ENCODE results near the gene SNRNP25.
A peak's percentile ranks its signal among the peaks of the same experiment; 100 is the strongest.

Gene SNRNP25

GRCh38 chr16:77807-78443, 24.3 kb downstream of the SNRNP25 start, which contains the start of gene MPG (continued):
- TF ChIP-seq ZNF558 (tag by site-specific recombination; IDR thresholded peaks at IDR 0.05), result no peak
- TF ChIP-seq PRDM6 (tag by site-specific recombination; IDR thresholded peaks at IDR 0.05), result no peak
- 0 out of 2 replicates have a peak, but pooled peaks have one; percentile 13 for TF ChIP-seq ZNF660 (tag by site-specific recombination; IDR thresholded peaks at IDR 0.05)
- TF ChIP-seq ZIC2 (tag by site-specific recombination; IDR thresholded peaks at IDR 0.05), result peak; percentile 34; the same call in 1 of the 2 replicates
- TF ChIP-seq ZNF571 (tag by site-specific recombination; IDR thresholded peaks at IDR 0.05), result no peak
- peak; percentile 60; the same call in 1 of the 2 replicates for TF ChIP-seq KLF8 (tag by site-specific recombination; IDR thresholded peaks at IDR 0.05)
- peak; percentile 65 for TF ChIP-seq ZBTB10 (tag by site-specific recombination; IDR thresholded peaks at IDR 0.05)
- TF ChIP-seq SP3 (tag by site-specific recombination; IDR thresholded peaks at IDR 0.05), result peak; percentile 71
- TF ChIP-seq ZNF561 (tag by site-specific recombination; IDR thresholded peaks at IDR 0.05; ENCODE audit: borderline replicate concordance), result 0 out of 2 replicates have a peak, but pooled peaks have one; percentile 42
- no peak for TF ChIP-seq ZNF548 (tag by site-specific recombination; IDR thresholded peaks at IDR 0.05)
- TF ChIP-seq HIC1 (tag by site-specific recombination; IDR thresholded peaks at IDR 0.05), result peak; percentile 72
- 0 out of 2 replicates have a peak, but pooled peaks have one; percentile 18 for TF ChIP-seq PBX3 (CRISPR knock-in tag; IDR thresholded peaks at IDR 0.05)
- TF ChIP-seq EGR2 (tag by site-specific recombination; IDR thresholded peaks at IDR 0.05; ENCODE audit: low read depth), result 0 out of 2 replicates have a peak, but pooled peaks have one; percentile 20
- TF ChIP-seq ZNF585B (tag by site-specific recombination; IDR thresholded peaks at IDR 0.05), result no peak
- TF ChIP-seq OSR2 (tag by site-specific recombination; IDR thresholded peaks at IDR 0.05), result peak; percentile 13; the same call in 1 of the 2 replicates
- no peak for TF ChIP-seq SCRT1 (tag by site-specific recombination; IDR thresholded peaks at IDR 0.05; ENCODE audit: borderline replicate concordance)
- no peak for TF ChIP-seq ZNF366 (tag by site-specific recombination; conservative IDR thresholded peaks at IDR 0.05)
- no peak for TF ChIP-seq ZSCAN30 (tag by site-specific recombination; IDR thresholded peaks at IDR 0.05)
- no peak for TF ChIP-seq PRDM4 (tag by site-specific recombination; IDR thresholded peaks at IDR 0.05)
- TF ChIP-seq ZNF341 (tag by site-specific recombination; IDR thresholded peaks at IDR 0.05; ENCODE audit: low read depth), result peak; percentile 36; the same call in 1 of the 2 replicates
- peak; percentile 59 for TF ChIP-seq PRDM10 (tag by site-specific recombination; IDR thresholded peaks at IDR 0.05)
- TF ChIP-seq ZNF549 (tag by site-specific recombination; IDR thresholded peaks at IDR 0.05), result no peak
- TF ChIP-seq ZNF324 (tag by site-specific recombination; IDR thresholded peaks at IDR 0.05), result no peak
- TF ChIP-seq ZNF707 (tag by site-specific recombination; IDR thresholded peaks at IDR 0.05), result no peak
- 0 out of 2 replicates have a peak, but pooled peaks have one; percentile 29 for TF ChIP-seq ZNF677 (tag by site-specific recombination; IDR thresholded peaks at IDR 0.05)
- no peak for TF ChIP-seq ZNF747 (tag by site-specific recombination; IDR thresholded peaks at IDR 0.05)
